SK-N-SH (cell line): ENCODE results near the gene GCH1. TPM values are rescaled to one million over a fixed set of nuclear protein-coding genes. Genes with fewer than 3 reads are reported as not detected.

Experiments
- CTCF ChIA-PET: fragments of 300-600, 350-600 bp; formaldehyde crosslinking; extraction: SDS; loops from one replicate; lab custom pipeline; 2021; lab: Yijun Ruan, JAX
- POLR2A ChIA-PET: fragments of 350-600 bp; sonication (Branson Sonifier 250); formaldehyde crosslinking; extraction: SDS; loops from one replicate; lab custom pipeline; 2020; ENCODE audit warnings: antibody characterized with exemption, inconsistent platforms; lab: Yijun Ruan, JAX
- DNase-seq: peaks from one replicate; pipeline ENCODE4 v3.0.0; 2012
- H2AFZ ChIP-seq: fragments of 200-600 bp; sonication (generic); 2 replicates; pipeline ENCODE4 v1.8.1; 2016; ENCODE audit warnings: antibody characterized with exemption, mild to moderate bottlenecking, low read depth
- H3F3A ChIP-seq: fragments of 200-600 bp; sonication (generic); replicated peaks from 2 replicates; pipeline ENCODE3; 2016; ENCODE audit warnings: antibody characterized with exemption, mild to moderate bottlenecking; ENCODE audit not compliant: insufficient read depth
- H3K27ac ChIP-seq, 2 experiments: fragments of 200-500 bp in 1 of 2; fragments of 200-600 bp in 1 of 2; sonication (Bioruptor generic) in 1 of 2; sonication (generic), shearing (Covaris generic) in 1 of 2; 2 replicates each; pipeline versions ENCODE4 v1.5.1 to v1.6.1; 2014 to 2016; ENCODE audit warnings: low read depth in 2 of 2, inconsistent platforms in 1 of 2, low read length in 1 of 2, mild to moderate bottlenecking in 1 of 2, mixed read lengths in 1 of 2
- H3K27me3 ChIP-seq: fragments of 200-600 bp; sonication (generic), shearing (Covaris generic); 2 replicates; pipeline ENCODE4 v1.6.1; 2016; ENCODE audit warnings: mixed run types; ENCODE audit not compliant: insufficient read depth
- H3K36me3 ChIP-seq, 2 experiments: fragments of 200-500 bp in 1 of 2; fragments of 200-600 bp in 1 of 2; sonication (Bioruptor generic) in 1 of 2; sonication (generic) in 1 of 2; replicated peaks in 1 of 2; 2 replicates each; pipeline versions ENCODE3 to v1.5.1; 2014 to 2016; ENCODE audit warnings: low read length in 1 of 2, mild to moderate bottlenecking in 1 of 2; ENCODE audit not compliant: insufficient read depth in 2 of 2, control insufficient read depth in 1 of 2
- H3K4me1 ChIP-seq, 2 experiments: fragments of 200-500 bp in 1 of 2; fragments of 200-600 bp in 1 of 2; sonication (Bioruptor generic) in 1 of 2; sonication (generic), shearing (Covaris generic) in 1 of 2; 2 replicates each; pipeline versions ENCODE4 v1.5.1 to v1.6.1; 2014 to 2016; ENCODE audit warnings: low read depth in 1 of 2, low read length in 1 of 2, mixed run types in 1 of 2; ENCODE audit not compliant: insufficient read depth in 2 of 2, control insufficient read depth in 1 of 2
- H3K4me2 ChIP-seq: fragments of 200-600 bp; sonication (generic), shearing (Covaris generic); 2 replicates; pipeline ENCODE4 v1.6.1; 2017; ENCODE audit warnings: mixed run types
- H3K4me3 ChIP-seq, 2 experiments: fragments of 200-500 bp in 1 of 2; fragments of 200-600 bp in 1 of 2; sonication (Bioruptor generic) in 1 of 2; sonication (generic), shearing (Covaris generic) in 1 of 2; 2 replicates each; pipeline versions ENCODE4 v1.5.1 to v1.8.1; 2014 to 2016; ENCODE audit warnings: low read depth in 2 of 2, inconsistent platforms in 1 of 2, low read length in 1 of 2, mild to moderate bottlenecking in 1 of 2, mixed read lengths in 1 of 2, moderate library complexity in 1 of 2
- H3K79me2 ChIP-seq: fragments of 200-600 bp; sonication (generic); 2 replicates; pipeline ENCODE4 v1.8.1; 2017; ENCODE audit warnings: mild to moderate bottlenecking; ENCODE audit not compliant: insufficient read depth
- H3K9ac ChIP-seq: fragments of 200-600 bp; sonication (generic); 2 replicates; pipeline ENCODE4 v1.6.1; 2017; ENCODE audit warnings: mixed run types
- H3K9me2 ChIP-seq: fragments of 200-600 bp; sonication (generic); 2 replicates; pipeline ENCODE4 v1.6.1; 2017; ENCODE audit warnings: mixed run types
- H3K9me3 ChIP-seq: fragments of 200-600 bp; sonication (generic); 2 replicates; pipeline ENCODE4 v1.6.1; 2017; ENCODE audit warnings: mixed run types, mild to moderate bottlenecking, moderate library complexity
- H4K20me1 ChIP-seq: fragments of 200-600 bp; sonication (generic); 2 replicates; pipeline ENCODE4 v1.6.1; 2017; ENCODE audit warnings: mild to moderate bottlenecking, mixed run types; ENCODE audit not compliant: insufficient read depth
- CHD2 ChIP-seq: fragments of 150-350 bp; IDR thresholded peaks from 2 replicates; pipeline ENCODE4 v1.6.1; 2018; ENCODE audit warnings: low read length; ENCODE audit not compliant: partially characterized antibody
- ELF1 ChIP-seq: IDR thresholded peaks from 2 replicates; pipeline ENCODE4 v1.4.0; 2012
- EP300 ChIP-seq, 2 experiments: IDR thresholded peaks; 2 replicates each; pipeline versions ENCODE4 v1.4.0 to v1.6.1; 2012; ENCODE audit warnings: borderline replicate concordance in 1 of 2, low read depth in 1 of 2, low read length in 1 of 2
- EZH2phosphoT487 ChIP-seq: fragments of 200-600 bp; sonication (generic); IDR thresholded peaks from 2 replicates; pipeline ENCODE4 v1.6.1; 2017; ENCODE audit warnings: low read depth, mixed run types, mild to moderate bottlenecking, antibody characterized with exemption, moderate library complexity, borderline replicate concordance
- FOXJ3 ChIP-seq: sonication (generic); formaldehyde crosslinking; IDR thresholded peaks from 2 replicates; pipeline ENCODE4 v1.5.1; 2020; ENCODE audit warnings: mild to moderate bottlenecking, missing genetic modification reagents
- FOXM1 ChIP-seq: IDR thresholded peaks from 2 replicates; pipeline ENCODE4 v1.4.0; 2012; ENCODE audit warnings: low read depth, mild to moderate bottlenecking
- GATA2 ChIP-seq: sonication (generic); formaldehyde crosslinking; IDR thresholded peaks from 2 replicates; pipeline ENCODE4 v1.5.0; 2020; ENCODE audit warnings: mild to moderate bottlenecking, missing genetic modification reagents
- JUND ChIP-seq: IDR thresholded peaks from 2 replicates; pipeline ENCODE4 v1.4.0; 2012
- MEF2A ChIP-seq: IDR thresholded peaks from 2 replicates; pipeline ENCODE4 v1.4.0; 2012; ENCODE audit warnings: low read depth, borderline replicate concordance
- NFIC ChIP-seq: IDR thresholded peaks from 2 replicates; pipeline ENCODE4 v1.4.0; 2012; ENCODE audit warnings: borderline replicate concordance
- NRF1 ChIP-seq: IDR thresholded peaks from 2 replicates; pipeline ENCODE4 v1.6.1; 2012; ENCODE audit warnings: low read depth, mild to moderate bottlenecking, low read length
- POLR2AphosphoS5 ChIP-seq: IDR thresholded peaks from 2 replicates; pipeline ENCODE4 v1.6.1; 2012; ENCODE audit warnings: low read depth, low read length
- RAD21 ChIP-seq: IDR thresholded peaks from 2 replicates; pipeline ENCODE4 v1.6.1; 2012; ENCODE audit warnings: mild to moderate bottlenecking, low read length
- RCOR1 ChIP-seq: fragments of 150-350 bp; IDR thresholded peaks from 2 replicates; pipeline ENCODE4 v1.6.1; 2017; ENCODE audit warnings: antibody characterized with exemption, low read length
- RFX5 ChIP-seq: IDR thresholded peaks from 2 replicates; pipeline ENCODE4 v1.6.1; 2012; ENCODE audit warnings: mild to moderate bottlenecking, improper control_type of control experiment, low read length
- RXRA ChIP-seq: IDR thresholded peaks from 2 replicates; pipeline ENCODE4 v1.4.0; 2012; ENCODE audit warnings: low read depth, mild to moderate bottlenecking, borderline replicate concordance
- YY1 ChIP-seq: IDR thresholded peaks from 2 replicates; pipeline ENCODE4 v1.4.0; 2012; ENCODE audit warnings: low read depth, mild to moderate bottlenecking
- WGBS: methylation state at CpG from one replicate; pipeline ENCODE4 v1.1.6; 2017; ENCODE audit warnings: low lambda C conversion rate; 5-methylcytosine and 5-hydroxymethylcytosine counted together
- polyA plus RNA-seq, 3 experiments: library from polyadenylated mRNA; depleted of rRNA; stranded (reverse); fragments of >200 nt; gene quantifications; 2 replicates each; pipeline ENCODE4 v1.2.3, GENCODE V29; 2012
- TF ChIP-seq, protein P1 (sequence below): fragments of 150-350 bp; IDR thresholded peaks from 2 replicates; pipeline ENCODE4 v1.6.1; 2017; ENCODE audit warnings: antibody characterized with exemption, low read length, low read depth, borderline replicate concordance
- TF ChIP-seq, protein P2 (sequence below): IDR thresholded peaks from 2 replicates; pipeline ENCODE4; 2012
- TF ChIP-seq, protein P3 (sequence below): fragments of 150-350 bp; IDR thresholded peaks from 2 replicates; pipeline ENCODE4 v1.6.1; 2016; ENCODE audit warnings: mild to moderate bottlenecking, low read depth, low read length
- TF ChIP-seq, protein P4 (sequence below): IDR thresholded peaks from 2 replicates; pipeline ENCODE4 v1.4.0; 2012; ENCODE audit warnings: low read depth, borderline replicate concordance

GCH1 gene
- polyA plus RNA-seq, 1 of the 3 experiments (the other 2 are of a cell fraction): 2.2 TPM

DNA sequence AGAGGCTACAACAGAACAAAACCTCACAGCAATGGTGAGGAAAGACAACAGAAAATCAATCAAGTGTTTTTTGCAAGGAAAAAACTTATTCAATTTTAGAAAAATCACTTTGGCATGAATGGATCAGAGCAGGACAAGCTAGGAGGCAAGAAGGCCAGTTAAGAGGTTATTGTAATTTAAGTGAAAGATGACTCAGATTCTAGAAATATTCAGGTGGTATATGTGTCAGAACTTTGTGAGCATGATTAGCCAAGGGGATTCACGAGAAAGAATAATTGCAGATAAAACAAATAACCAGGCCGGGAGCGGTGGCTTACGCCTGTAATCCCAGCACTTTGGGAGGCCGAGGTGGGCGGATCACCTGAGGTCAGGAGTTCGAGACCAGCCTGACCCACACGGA, 12.7 kb downstream of the GCH1 start:
- WGBS: 94% methylated on average over 8 of the region's 8 CpGs
- H3K4me2 ChIP-seq: no peak overlapping the region
- POLR2A ChIA-PET: interaction anchor here (1.2 kb wide), 1 partner anchor 11 kb away, joined by 3 read pairs; no protein-coding TSS in a partner anchor
- H3K79me2 ChIP-seq: no peaks in the 10 kb centered on the region
- H3K36me3 ChIP-seq: no peaks in the 10 kb centered on the region
- peaks cover 0 to 39% of the 10 kb centered on the region in 2 experiments; a peak in 3 of 4 replicates for H3K4me1 ChIP-seq
- CTCF ChIA-PET: interaction anchor here (1.5 kb wide), 1 partner anchor 89 kb away, joined by 3 read pairs; no protein-coding TSS in a partner anchor
- no peaks in the 10 kb centered on the region for H3K9me3 ChIP-seq
- H2AFZ ChIP-seq: no peak overlapping the region
- no peaks in the 10 kb centered on the region for H4K20me1 ChIP-seq
- no peaks in the 10 kb centered on the region for H3F3A ChIP-seq
- DNase-seq: no peak
- no peak overlapping the region for H3K9ac ChIP-seq
- no peak overlapping the region for H3K4me3 ChIP-seq
- H3K27ac ChIP-seq: peak overlapping the region in 1 of 2 experiments; percentile 66; a peak in 2 of 4 replicates
- no peaks in the 10 kb centered on the region for H3K27me3 ChIP-seq
- no peaks in the 10 kb centered on the region for H3K9me2 ChIP-seq
- TF ChIP-seq EZH2phosphoT487: no peak
- TF ChIP-seq, protein P1, sequence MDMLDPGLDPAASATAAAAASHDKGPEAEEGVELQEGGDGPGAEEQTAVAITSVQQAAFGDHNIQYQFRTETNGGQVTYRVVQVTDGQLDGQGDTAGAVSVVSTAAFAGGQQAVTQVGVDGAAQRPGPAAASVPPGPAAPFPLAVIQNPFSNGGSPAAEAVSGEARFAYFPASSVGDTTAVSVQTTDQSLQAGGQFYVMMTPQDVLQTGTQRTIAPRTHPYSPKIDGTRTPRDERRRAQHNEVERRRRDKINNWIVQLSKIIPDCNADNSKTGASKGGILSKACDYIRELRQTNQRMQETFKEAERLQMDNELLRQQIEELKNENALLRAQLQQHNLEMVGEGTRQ: no peak
- no peak for TF ChIP-seq JUND

DNA sequence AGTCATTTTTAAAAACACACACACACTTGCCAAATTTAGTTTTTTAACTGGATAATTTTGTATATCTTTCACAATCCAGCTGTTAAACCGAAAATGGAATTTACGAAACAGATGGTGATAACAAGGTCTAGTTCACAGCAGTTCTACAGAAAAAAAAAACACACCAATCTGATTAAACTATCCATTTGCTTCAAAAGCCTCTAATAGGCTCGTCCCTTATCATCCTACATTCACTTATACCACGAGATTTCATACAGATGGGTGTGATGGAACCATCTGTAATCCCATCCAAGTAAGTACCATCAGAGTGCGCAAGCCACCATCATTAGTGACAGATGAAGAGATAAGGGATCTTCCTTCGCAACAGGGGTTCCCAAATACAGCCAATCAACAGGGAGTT, 20.1 kb downstream of the GCH1 start:
- ChIA-PET CTCF (interaction anchor here (1.3 to 4.3 kb wide), 4 partner anchors 18 to 75 kb away, joined by 3 to 22 read pairs (median 5); partner anchors contain the start of gene GCH1), POLR2A (interaction anchor here (0.5 to 1.7 kb wide), 9 partner anchors 9 to 169 kb away, joined by 3 to 7 read pairs (median 4); partner anchors contain the start of gene MAPK1IP1L)
- Histone ChIP-seq H3F3A (no peaks in the 10 kb centered on the region), H3K4me1 (peaks cover 0 to 52% of the 10 kb centered on the region in 2 experiments; a peak in 2 of 4 replicates), H3K4me2 (no peak overlapping the region), H4K20me1 (no peaks in the 10 kb centered on the region), H3K9me3 (no peaks in the 10 kb centered on the region), H3K27ac (peak overlapping the region in 1 of 2 experiments; percentile 94; a peak in 2 of 4 replicates), H3K36me3 (no peaks in the 10 kb centered on the region), H3K9ac (no peak overlapping the region), H2AFZ (no peak overlapping the region), H3K4me3 (no peak overlapping the region), H3K27me3 (no peaks in the 10 kb centered on the region), H3K9me2 (no peaks in the 10 kb centered on the region), H3K79me2 (no peaks in the 10 kb centered on the region)
- DNase-seq: peak; percentile 77
- WGBS: 52% methylated on average over 6 of the region's 6 CpGs
- TF ChIP-seq EZH2phosphoT487 (no peak), RXRA (no peak), FOXJ3 (peak; percentile 87; the same call in 1 of the 2 replicates), POLR2AphosphoS5 (no peak), NRF1 (no peak), GATA2 (CRISPR knock-in tag) (peak; percentile 99), MEF2A (no peak), RAD21 (peak; percentile 18; the same call in 1 of the 2 replicates), YY1 (no peak), CHD2 (peak; percentile 95), RFX5 (peak; percentile 92), RCOR1 (peak; percentile 99), EP300 (IDR thresholded peaks at IDR 0.05; ENCODE audit: borderline replicate concordance in 1 of 2, low read depth in 1 of 2, low read length in 1 of 2) (peak in 1 of 2 experiments; percentile 98; a peak in 2 of 4 replicates), NFIC (no peak), FOXM1 (no peak), ELF1 (no peak)
- TF ChIP-seq, protein P2, sequence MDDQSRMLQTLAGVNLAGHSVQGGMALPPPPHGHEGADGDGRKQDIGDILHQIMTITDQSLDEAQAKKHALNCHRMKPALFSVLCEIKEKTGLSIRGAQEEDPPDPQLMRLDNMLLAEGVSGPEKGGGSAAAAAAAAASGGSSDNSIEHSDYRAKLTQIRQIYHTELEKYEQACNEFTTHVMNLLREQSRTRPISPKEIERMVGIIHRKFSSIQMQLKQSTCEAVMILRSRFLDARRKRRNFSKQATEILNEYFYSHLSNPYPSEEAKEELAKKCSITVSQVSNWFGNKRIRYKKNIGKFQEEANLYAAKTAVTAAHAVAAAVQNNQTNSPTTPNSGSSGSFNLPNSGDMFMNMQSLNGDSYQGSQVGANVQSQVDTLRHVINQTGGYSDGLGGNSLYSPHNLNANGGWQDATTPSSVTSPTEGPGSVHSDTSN: no peak
- TF ChIP-seq, protein P1: no peak
- TF ChIP-seq, protein P3, sequence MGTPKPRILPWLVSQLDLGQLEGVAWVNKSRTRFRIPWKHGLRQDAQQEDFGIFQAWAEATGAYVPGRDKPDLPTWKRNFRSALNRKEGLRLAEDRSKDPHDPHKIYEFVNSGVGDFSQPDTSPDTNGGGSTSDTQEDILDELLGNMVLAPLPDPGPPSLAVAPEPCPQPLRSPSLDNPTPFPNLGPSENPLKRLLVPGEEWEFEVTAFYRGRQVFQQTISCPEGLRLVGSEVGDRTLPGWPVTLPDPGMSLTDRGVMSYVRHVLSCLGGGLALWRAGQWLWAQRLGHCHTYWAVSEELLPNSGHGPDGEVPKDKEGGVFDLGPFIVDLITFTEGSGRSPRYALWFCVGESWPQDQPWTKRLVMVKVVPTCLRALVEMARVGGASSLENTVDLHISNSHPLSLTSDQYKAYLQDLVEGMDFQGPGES: no peak
- TF ChIP-seq, protein P4, sequence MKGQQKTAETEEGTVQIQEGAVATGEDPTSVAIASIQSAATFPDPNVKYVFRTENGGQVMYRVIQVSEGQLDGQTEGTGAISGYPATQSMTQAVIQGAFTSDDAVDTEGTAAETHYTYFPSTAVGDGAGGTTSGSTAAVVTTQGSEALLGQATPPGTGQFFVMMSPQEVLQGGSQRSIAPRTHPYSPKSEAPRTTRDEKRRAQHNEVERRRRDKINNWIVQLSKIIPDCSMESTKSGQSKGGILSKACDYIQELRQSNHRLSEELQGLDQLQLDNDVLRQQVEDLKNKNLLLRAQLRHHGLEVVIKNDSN: no peak
